Amniotic stem cell (primary cell): ENCODE data around the gene VAV1.
A peak's percentile ranks its signal among the peaks of the same experiment; 100 is the strongest.

Experiments
- DNase-seq: peaks from one replicate; lab custom pipeline; 2025; lab: John Stamatoyannopoulos, UW

VAV1 gene, protein sequence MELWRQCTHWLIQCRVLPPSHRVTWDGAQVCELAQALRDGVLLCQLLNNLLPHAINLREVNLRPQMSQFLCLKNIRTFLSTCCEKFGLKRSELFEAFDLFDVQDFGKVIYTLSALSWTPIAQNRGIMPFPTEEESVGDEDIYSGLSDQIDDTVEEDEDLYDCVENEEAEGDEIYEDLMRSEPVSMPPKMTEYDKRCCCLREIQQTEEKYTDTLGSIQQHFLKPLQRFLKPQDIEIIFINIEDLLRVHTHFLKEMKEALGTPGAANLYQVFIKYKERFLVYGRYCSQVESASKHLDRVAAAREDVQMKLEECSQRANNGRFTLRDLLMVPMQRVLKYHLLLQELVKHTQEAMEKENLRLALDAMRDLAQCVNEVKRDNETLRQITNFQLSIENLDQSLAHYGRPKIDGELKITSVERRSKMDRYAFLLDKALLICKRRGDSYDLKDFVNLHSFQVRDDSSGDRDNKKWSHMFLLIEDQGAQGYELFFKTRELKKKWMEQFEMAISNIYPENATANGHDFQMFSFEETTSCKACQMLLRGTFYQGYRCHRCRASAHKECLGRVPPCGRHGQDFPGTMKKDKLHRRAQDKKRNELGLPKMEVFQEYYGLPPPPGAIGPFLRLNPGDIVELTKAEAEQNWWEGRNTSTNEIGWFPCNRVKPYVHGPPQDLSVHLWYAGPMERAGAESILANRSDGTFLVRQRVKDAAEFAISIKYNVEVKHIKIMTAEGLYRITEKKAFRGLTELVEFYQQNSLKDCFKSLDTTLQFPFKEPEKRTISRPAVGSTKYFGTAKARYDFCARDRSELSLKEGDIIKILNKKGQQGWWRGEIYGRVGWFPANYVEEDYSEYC

DNA sequence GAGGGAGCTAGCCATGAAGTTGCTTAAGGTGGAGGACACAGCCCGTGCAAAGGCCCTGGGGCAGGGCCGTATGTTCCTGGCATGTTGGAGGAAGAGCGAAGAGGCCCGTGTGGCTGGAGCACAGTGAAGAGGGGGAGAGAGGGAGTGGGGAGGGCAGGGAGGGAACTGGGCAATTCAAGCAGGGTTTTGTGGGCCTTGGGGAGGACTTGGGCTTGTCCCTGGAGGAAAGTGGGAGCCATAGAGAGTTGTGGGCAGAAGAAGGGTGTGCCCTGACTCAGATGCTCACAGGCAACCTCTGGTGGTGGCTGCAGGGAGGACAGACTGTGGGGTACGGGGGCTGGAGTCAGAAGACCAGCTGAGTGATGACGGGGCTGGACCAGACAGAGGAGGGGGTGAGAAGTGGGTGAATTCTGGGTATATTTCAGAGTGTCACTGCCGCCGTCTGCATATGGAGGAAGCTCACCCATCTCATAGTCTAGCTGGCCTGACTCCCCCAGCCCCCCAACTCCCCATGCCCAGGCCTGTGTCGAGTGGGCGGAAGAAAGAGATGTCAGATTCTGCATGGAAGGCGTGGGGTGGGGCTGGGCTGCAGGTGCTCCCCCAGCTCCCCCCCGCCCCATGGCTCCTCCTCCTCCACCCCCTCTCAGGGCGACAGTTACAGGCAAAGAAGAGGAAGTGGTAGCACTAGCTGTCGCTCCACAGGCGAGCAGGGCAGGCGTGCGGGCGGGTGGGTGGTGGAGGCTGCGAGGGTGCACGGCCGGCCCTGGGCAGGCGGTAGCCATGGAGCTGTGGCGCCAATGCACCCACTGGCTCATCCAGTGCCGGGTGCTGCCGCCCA, at the start of gene VAV1:
Gene VAV1 (plus strand): TSS at position 681 of the 838 bp plus-strand sequence. CDS start 100 bp downstream, at position 781.
- no peak for DNase-seq

DNA sequence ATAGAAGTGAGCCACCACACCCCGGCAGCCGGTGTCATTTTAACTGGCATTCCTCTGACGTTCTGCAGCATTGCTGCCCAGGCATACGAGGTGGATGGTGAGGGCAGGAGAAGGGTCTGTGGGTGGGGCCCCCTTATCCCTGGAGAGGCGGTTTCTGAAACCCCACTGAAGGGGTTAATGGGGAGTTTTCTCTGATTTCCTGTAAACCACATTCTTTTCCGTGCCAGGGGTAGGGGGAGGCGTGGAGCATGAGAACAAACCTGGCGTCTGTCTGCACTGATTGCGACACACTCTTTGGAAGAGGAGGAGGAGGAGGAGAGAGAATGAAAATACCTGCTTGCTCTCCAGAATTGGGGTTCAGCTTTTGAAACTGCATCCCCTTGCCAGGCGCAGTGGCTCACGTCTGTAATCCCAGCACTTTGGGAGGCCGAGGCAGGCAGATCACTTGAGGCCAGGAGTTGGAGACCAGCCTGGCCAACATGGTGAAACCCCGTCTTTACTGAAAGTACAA, 49.3 kb upstream of the VAV1 start:
- DNase-seq: no peak

- no peak for DNase-seq
These were observed 48.8 kb upstream of the VAV1 start for GRCh38 chr19:6723738-6724137.

- no peak for DNase-seq
These were observed 47.6 kb upstream of the VAV1 start for GRCh38 chr19:6724631-6725492.

DNA sequence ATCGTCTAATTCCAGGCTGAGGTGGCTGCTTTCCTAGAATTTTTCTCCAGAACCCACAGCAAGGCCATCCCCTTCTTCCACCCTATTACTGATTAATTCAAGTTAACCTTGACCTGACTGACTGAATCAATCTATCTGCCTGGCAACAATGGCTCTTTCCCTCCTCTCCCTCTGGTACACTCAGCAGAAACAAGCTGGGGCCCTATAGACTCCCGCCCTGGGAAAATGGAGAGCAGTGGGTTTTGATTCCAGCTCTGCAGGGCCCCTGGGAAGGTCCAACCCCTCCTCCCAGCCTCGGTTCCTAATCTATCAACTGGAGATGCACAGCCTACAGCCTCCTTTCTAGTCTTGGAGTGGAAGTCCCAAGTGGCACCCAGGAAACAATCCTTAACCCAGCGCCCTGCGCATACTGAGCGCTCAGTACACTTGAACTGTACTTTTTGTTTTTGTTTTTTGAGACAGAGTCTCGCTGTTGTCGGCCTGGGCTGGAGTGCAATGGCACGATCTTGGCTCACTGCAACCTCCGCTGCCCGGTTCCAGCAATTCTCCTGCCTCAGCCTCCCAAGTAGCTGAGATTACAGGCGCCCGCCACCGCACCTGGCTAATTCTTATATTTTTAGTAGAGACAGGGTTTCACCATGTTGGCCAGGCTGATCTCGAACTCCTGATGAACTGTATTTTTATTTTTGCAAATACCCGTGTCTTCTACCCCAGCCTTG, 46.8 kb upstream of the VAV1 start:
- no peak for DNase-seq

GRCh38 chr19:6728346-6728745, 44.2 kb upstream of the VAV1 start:
- no peak for DNase-seq

GRCh38 chr19:6729573-6730152, 42.8 kb upstream of the VAV1 start:
- DNase-seq: no peak

- DNase-seq: no peak
These were observed 42.2 kb upstream of the VAV1 start for GRCh38 chr19:6730153-6730804.

GRCh38 chr19:6730941-6731670, 41.4 kb upstream of the VAV1 start:
- no peak for DNase-seq

DNA sequence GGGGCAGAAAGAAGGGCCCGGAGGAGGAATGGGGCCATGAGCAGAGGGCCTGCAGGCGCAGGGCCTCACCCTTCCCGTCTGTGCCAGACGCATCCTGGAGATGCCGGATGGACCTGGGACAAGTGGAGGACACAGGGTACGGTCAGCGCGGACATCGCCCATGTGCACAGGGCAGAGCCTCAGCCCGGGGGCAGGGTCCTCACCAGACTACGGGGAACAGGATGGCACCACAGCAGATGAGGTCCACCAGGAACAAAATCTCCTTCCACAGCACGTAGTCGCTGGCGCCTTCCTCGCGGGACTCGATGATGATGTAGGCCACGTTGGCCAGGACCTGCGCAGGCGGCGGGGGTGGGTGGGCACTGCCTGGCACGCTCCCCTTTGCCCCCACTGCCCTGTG, 40.7 kb upstream of the VAV1 start:
- no peak for DNase-seq

DNA sequence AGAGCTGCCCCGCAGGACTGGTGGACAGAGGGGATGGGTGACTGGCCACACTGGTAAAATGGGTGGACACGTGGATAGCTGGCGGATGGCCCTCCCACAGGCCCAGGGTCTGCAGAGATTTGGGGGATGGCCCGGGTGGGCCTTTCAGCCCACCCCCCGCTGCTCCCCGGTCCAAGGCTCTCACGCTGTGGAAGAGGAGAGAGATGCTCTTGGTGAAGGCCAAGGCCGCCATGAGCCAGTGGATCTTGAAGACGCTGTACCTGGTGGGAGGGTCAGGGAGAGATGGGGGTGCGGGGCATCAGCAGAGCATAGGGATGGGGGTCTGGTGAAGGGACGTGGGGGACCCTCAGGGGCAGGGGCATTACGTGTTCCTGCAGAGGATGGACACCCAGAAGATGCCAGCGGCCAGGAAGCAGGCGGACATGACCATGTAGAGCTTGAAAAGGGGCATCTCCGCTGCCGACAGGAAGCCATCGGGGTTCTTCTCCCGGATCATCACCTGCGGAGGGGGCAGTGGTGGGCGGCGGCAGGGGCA, 39.6 kb upstream of the VAV1 start:
- no peak for DNase-seq

GRCh38 chr19:6733338-6734095, 39.0 kb upstream of the VAV1 start:
- DNase-seq: no peak

DNA sequence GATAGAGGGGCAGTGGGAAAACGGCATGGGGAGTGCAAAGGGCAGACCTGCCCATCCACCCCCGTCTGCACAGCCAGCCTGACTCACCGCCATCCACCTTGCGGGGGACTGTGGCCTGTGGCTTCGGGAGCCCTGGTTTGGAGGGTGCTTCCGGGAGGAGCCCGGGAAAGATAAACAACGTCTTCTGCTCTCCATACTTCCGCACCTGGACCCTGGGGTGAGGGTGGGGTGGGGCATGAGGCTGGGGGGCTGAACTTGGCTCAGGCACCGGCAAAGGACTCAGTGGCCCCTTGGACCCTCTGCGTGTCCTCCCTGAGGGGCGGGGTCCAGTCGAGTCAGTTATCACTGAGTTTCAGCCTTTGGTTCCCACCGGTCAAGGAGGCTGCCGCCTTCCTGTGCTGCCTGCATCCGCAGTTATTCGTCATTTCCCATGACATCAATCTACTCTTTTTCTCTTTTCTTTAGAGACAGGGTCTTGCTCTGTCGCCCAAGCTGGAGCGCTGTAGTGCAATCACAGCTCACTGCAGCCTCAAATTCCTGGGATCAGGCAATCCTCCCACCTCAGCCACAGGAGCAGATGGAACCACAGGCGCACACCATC, 38.3 kb upstream of the VAV1 start:
- no peak for DNase-seq

- DNase-seq: no peak
These were observed 37.2 kb upstream of the VAV1 start for GRCh38 chr19:6735181-6735911.

DNA sequence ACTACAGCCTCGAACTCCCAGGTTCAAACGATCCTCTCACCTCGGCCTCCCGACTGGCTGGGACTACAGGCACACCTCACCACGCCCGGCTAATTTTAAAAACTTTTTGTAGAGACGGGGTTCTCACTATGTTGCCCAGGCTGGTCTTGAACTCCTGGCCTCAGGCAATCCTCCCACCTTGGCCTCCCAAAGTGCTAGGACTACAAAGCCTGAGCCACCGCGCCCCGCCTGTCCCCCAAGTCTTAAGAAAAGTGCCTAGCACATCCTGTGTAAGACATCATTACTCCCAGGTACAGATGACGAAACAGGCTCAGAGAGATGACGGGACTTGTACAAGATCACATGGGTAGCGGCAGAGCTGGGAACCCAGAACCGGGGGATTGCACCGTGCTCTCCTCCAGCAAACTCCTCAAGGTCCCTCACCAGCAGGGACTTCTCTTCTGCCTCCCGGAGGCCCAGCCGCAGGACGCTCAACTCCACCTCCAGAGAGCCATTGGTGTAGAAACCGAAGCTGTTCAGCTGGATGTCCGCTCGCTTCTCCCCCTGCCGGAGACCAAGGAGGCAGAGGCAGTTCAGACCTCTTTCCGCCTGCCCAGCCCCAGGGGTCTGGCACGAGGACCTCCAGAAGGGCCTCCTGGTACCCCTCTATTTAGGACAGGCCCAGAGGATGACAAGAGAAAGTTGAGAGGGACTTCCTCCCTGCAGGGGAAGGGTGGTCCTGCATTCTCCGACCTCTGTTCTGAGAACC, 36.2 kb upstream of the VAV1 start:
- peak; percentile 81 for DNase-seq

DNA sequence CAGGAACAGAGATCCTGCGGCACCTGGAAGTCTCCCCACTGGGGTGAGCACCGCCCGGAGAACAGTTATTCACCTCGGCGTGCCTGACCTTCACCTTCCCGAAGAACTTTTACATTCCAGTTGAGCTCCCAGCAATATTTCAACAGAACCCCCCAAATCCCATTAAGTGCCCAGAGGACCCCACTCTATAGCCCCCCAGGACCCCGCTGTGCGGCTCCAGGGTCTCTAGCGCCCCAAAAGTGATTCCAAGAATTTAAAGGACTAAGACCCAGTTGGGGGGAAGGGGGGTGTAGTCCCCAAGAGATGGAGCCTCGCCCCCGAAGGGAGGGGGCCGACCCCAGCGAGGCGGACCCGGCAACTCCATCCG, 35.6 kb upstream of the VAV1 start:
- no peak for DNase-seq
